ENCODE measurements around the gene STX19. TPM values are rescaled to one million over a fixed set of nuclear protein-coding genes. Genes with fewer than 3 reads are reported as not detected.

STX19 gene
- total and polyA plus RNA-seq, 2 donors (not counting 1 experiment from before 2014, with no cell fraction given), result not detected

- Histone ChIP-seq H3K36me3 (ENCODE audit: control insufficient read depth, insufficient read depth, low read length) (no peaks in the 10 kb centered on the region), H2AFZ (ENCODE audit: low read length) (no peak overlapping the region), H3K4me2 (ENCODE audit: extremely low read depth, insufficient read depth, low read length) (no peak overlapping the region), H3K9me3 (ENCODE audit: control insufficient read depth, insufficient read depth, low read depth, low read length) (no peaks in the 10 kb centered on the region), H3K27me3 (ENCODE audit: control insufficient read depth, insufficient read depth, low read length) (no peaks in the 10 kb centered on the region), H3K27ac (ENCODE audit: insufficient read depth, low read length) (no peak overlapping the region), H3K79me2 (ENCODE audit: control insufficient read depth, insufficient read depth, low read length) (no peaks in the 10 kb centered on the region), H3K4me1 (ENCODE audit: control insufficient read depth, extremely low read depth, insufficient read depth, low read length) (no peaks in the 10 kb centered on the region), H4K20me1 (ENCODE audit: control insufficient read depth, extremely low read depth, insufficient read depth, low read length) (no peaks in the 10 kb centered on the region), H3K9ac (ENCODE audit: insufficient read depth, low read length) (no peak overlapping the region), H3K4me3 (replicated peaks in 1 of 4; ENCODE audit: control extremely low read depth in 1 of 4, insufficient read depth in 1 of 4, low read depth in 3 of 4, low read length in 4 of 4) (no peak overlapping the region)
- TF ChIP-seq EZH2 (IDR thresholded peaks at IDR 0.05; ENCODE audit: low read length, missing control alignments), result no peak
- TF ChIP-seq CTCF (conservative IDR thresholded peaks at IDR 0.05 in 1 of 2, IDR thresholded peaks at IDR 0.05 in 1 of 2; ENCODE audit: low read depth in 1 of 2, low read length in 2 of 2), result no peak
- DNase-seq (ENCODE audit: low read depth in 2 of 2), result no peak
Observed at GRCh38 chr3:93992207-93992606, 36.2 kb downstream of the STX19 start.

GRCh38 chr3:93991631-93992030, 36.8 kb downstream of the STX19 start:
- DNase-seq (ENCODE audit: low read depth in 2 of 2), result no peak
- H3K79me2 ChIP-seq (ENCODE audit: control insufficient read depth, insufficient read depth, low read length), result no peaks in the 10 kb centered on the region
- no peak overlapping the region for H2AFZ ChIP-seq (ENCODE audit: low read length)
- TF ChIP-seq EZH2 (IDR thresholded peaks at IDR 0.05; ENCODE audit: low read length, missing control alignments) (no peak), CTCF (conservative IDR thresholded peaks at IDR 0.05 in 1 of 2, IDR thresholded peaks at IDR 0.05 in 1 of 2; ENCODE audit: low read depth in 1 of 2, low read length in 2 of 2) (no peak)
- H4K20me1 ChIP-seq (ENCODE audit: control insufficient read depth, extremely low read depth, insufficient read depth, low read length), result no peaks in the 10 kb centered on the region
- no peaks in the 10 kb centered on the region for H3K9me3 ChIP-seq (ENCODE audit: control insufficient read depth, insufficient read depth, low read depth, low read length)
- H3K4me1 ChIP-seq (ENCODE audit: control insufficient read depth, extremely low read depth, insufficient read depth, low read length), result no peaks in the 10 kb centered on the region
- H3K4me2 ChIP-seq (ENCODE audit: extremely low read depth, insufficient read depth, low read length), result no peak overlapping the region
- no peak overlapping the region for H3K4me3 ChIP-seq (replicated peaks in 1 of 4; ENCODE audit: control extremely low read depth in 1 of 4, insufficient read depth in 1 of 4, low read depth in 3 of 4, low read length in 4 of 4)
- H3K27ac ChIP-seq (ENCODE audit: insufficient read depth, low read length), result no peak overlapping the region
- H3K36me3 ChIP-seq (ENCODE audit: control insufficient read depth, insufficient read depth, low read length), result no peaks in the 10 kb centered on the region
- H3K27me3 ChIP-seq (ENCODE audit: control insufficient read depth, insufficient read depth, low read length), result no peaks in the 10 kb centered on the region
- H3K9ac ChIP-seq (ENCODE audit: insufficient read depth, low read length), result no peak overlapping the region

GRCh38 chr3:93989241-93989640, 39.2 kb downstream of the STX19 start:
- Histone ChIP-seq H4K20me1 (ENCODE audit: control insufficient read depth, extremely low read depth, insufficient read depth, low read length) (no peaks in the 10 kb centered on the region), H3K4me1 (ENCODE audit: control insufficient read depth, extremely low read depth, insufficient read depth, low read length) (no peaks in the 10 kb centered on the region), H3K9ac (ENCODE audit: insufficient read depth, low read length) (no peak overlapping the region), H2AFZ (ENCODE audit: low read length) (no peak overlapping the region), H3K9me3 (ENCODE audit: control insufficient read depth, insufficient read depth, low read depth, low read length) (no peaks in the 10 kb centered on the region), H3K27ac (ENCODE audit: insufficient read depth, low read length) (no peak overlapping the region), H3K4me3 (replicated peaks in 1 of 4; ENCODE audit: control extremely low read depth in 1 of 4, insufficient read depth in 1 of 4, low read depth in 3 of 4, low read length in 4 of 4) (no peak overlapping the region), H3K36me3 (ENCODE audit: control insufficient read depth, insufficient read depth, low read length) (no peaks in the 10 kb centered on the region), H3K79me2 (ENCODE audit: control insufficient read depth, insufficient read depth, low read length) (no peaks in the 10 kb centered on the region), H3K27me3 (ENCODE audit: control insufficient read depth, insufficient read depth, low read length) (no peaks in the 10 kb centered on the region), H3K4me2 (ENCODE audit: extremely low read depth, insufficient read depth, low read length) (no peak overlapping the region)
- TF ChIP-seq EZH2 (IDR thresholded peaks at IDR 0.05; ENCODE audit: low read length, missing control alignments), result no peak
- DNase-seq (ENCODE audit: low read depth in 2 of 2), result peak in 1 of 2 donors; percentile 31

All from fibroblast of lung (primary cell).